ENCODE measurements around the gene RLF. TPM values are rescaled to one million over a fixed set of nuclear protein-coding genes. Genes with fewer than 3 reads are reported as not detected.
A peak's percentile ranks its signal among the peaks of the same experiment; 100 is the strongest.
"Not testable (repeated sequence)": the region's sequence is repeated elsewhere in the genome, so short reads cannot be mapped to it uniquely, and the experiment has no call there.

Gene RLF
- total and polyA plus RNA-seq, 2 donors (not counting 1 experiment from before 2014, with no cell fraction given) = 12.4 to 20.8 TPM

DNA sequence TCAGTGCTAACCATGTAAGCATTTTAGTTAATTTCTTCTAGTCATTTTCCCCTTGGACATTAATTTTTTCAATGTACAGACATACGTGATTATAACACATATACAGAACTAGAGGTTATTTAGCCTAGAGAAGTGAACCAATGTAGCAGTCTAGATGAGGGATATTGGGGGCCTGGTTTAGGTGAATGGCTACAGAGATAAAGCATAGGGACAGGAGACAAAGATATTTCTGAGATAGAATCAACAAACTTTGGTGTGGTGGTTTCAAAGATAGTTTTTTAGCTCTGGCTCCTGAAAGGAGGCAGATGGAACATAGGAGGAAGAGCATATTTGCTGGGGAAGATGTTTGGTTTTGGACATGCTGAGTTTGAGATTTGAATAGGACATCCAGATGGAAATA, 23.0 kb downstream of the RLF start:
- no peak overlapping the region for H3K4me2 ChIP-seq (ENCODE audit: extremely low read depth, insufficient read depth, low read length)

DNA sequence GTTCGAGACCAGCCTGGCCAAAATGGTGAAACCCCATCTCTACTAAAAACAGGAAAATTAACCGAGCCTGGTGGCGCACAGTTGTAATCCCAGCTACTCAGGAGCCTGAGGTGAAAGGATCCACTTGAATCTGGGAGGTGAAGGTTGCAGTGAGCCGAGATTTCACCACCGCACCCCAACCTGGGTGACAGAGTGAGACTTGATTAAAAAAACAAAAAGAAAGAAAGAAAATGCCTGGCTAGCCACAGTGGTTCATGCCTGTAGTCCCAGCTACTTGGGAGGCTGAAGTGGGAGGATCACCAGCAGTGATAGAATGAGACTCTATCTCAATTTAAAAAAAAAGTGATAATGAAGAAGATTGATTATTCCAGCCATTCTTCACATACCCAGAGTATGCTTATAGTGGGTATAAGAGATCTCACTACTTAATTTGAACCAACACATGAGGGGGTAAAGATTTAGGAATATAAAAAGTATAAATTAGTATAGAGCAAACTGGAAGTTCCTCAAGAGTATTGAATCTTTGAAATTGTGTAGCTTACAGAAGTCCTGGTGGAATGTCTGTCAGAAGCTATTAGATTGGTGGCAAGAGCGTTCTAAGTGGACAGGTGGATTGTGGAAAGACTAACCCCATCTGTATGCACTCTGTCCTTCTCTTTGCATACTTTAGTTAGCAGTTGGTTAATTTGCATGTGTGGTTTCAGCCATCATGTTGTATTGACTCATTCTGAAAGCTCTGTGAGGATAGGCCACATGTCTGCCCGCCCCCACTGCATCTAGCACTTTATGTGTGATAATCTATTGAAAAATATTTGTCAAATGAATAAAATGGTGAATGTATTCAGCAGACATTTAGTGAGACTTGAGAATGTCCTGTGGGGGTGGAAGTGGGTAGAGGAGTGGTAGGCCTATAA, 25.0 kb downstream of the RLF start:
- peak in 1 of 2 donors; percentile 95 for DNase-seq (ENCODE audit: low read depth in 2 of 2)
- no peak overlapping the region for H2AFZ ChIP-seq (ENCODE audit: low read length)
- H3K9ac ChIP-seq (ENCODE audit: insufficient read depth, low read length) = no peak overlapping the region
- peaks cover 67% of the 10 kb centered on the region for H3K79me2 ChIP-seq (ENCODE audit: control insufficient read depth, insufficient read depth, low read length)
- peaks cover 2% of the 10 kb centered on the region for H4K20me1 ChIP-seq (ENCODE audit: control insufficient read depth, extremely low read depth, insufficient read depth, low read length)
- H3K4me3 ChIP-seq (replicated peaks in 1 of 4; ENCODE audit: control extremely low read depth in 1 of 4, insufficient read depth in 1 of 4, low read depth in 3 of 4, low read length in 4 of 4) = no peak overlapping the region
- H3K4me1 ChIP-seq (ENCODE audit: control insufficient read depth, extremely low read depth, insufficient read depth, low read length) = peaks cover 2% of the 10 kb centered on the region
- no peak overlapping the region for H3K4me2 ChIP-seq (ENCODE audit: extremely low read depth, insufficient read depth, low read length)
- no peaks in the 10 kb centered on the region for H3K36me3 ChIP-seq (ENCODE audit: control insufficient read depth, insufficient read depth, low read length)
- no peak overlapping the region for H3K27ac ChIP-seq (ENCODE audit: insufficient read depth, low read length)
- H3K9me3 ChIP-seq (ENCODE audit: control insufficient read depth, insufficient read depth, low read depth, low read length) = no peaks in the 10 kb centered on the region
- no peak for TF ChIP-seq EZH2 (IDR thresholded peaks at IDR 0.05; ENCODE audit: low read length, missing control alignments)
- TF ChIP-seq, protein P1, sequence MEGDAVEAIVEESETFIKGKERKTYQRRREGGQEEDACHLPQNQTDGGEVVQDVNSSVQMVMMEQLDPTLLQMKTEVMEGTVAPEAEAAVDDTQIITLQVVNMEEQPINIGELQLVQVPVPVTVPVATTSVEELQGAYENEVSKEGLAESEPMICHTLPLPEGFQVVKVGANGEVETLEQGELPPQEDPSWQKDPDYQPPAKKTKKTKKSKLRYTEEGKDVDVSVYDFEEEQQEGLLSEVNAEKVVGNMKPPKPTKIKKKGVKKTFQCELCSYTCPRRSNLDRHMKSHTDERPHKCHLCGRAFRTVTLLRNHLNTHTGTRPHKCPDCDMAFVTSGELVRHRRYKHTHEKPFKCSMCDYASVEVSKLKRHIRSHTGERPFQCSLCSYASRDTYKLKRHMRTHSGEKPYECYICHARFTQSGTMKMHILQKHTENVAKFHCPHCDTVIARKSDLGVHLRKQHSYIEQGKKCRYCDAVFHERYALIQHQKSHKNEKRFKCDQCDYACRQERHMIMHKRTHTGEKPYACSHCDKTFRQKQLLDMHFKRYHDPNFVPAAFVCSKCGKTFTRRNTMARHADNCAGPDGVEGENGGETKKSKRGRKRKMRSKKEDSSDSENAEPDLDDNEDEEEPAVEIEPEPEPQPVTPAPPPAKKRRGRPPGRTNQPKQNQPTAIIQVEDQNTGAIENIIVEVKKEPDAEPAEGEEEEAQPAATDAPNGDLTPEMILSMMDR (conservative IDR thresholded peaks at IDR 0.05 in 1 of 2, IDR thresholded peaks at IDR 0.05 in 1 of 2; ENCODE audit: low read depth in 1 of 2, low read length in 2 of 2) = no peak
- no peaks in the 10 kb centered on the region for H3K27me3 ChIP-seq (ENCODE audit: control insufficient read depth, insufficient read depth, low read length)

More for the DNA sequence above, 23.0 kb downstream of the RLF start:
- Histone ChIP-seq H4K20me1 (ENCODE audit: control insufficient read depth, extremely low read depth, insufficient read depth, low read length) (peaks cover 2% of the 10 kb centered on the region), H3K9ac (ENCODE audit: insufficient read depth, low read length) (no peak overlapping the region), H3K36me3 (ENCODE audit: control insufficient read depth, insufficient read depth, low read length) (no peaks in the 10 kb centered on the region), H2AFZ (ENCODE audit: low read length) (no peak overlapping the region), H3K27me3 (ENCODE audit: control insufficient read depth, insufficient read depth, low read length) (no peaks in the 10 kb centered on the region), H3K79me2 (ENCODE audit: control insufficient read depth, insufficient read depth, low read length) (peaks cover 82% of the 10 kb centered on the region), H3K4me1 (ENCODE audit: control insufficient read depth, extremely low read depth, insufficient read depth, low read length) (peaks cover 2% of the 10 kb centered on the region), H3K9me3 (ENCODE audit: control insufficient read depth, insufficient read depth, low read depth, low read length) (no peaks in the 10 kb centered on the region), H3K4me3 (replicated peaks in 1 of 4; ENCODE audit: control extremely low read depth in 1 of 4, insufficient read depth in 1 of 4, low read depth in 3 of 4, low read length in 4 of 4) (no peak overlapping the region), H3K27ac (ENCODE audit: insufficient read depth, low read length) (no peak overlapping the region)
- TF ChIP-seq EZH2 (IDR thresholded peaks at IDR 0.05; ENCODE audit: low read length, missing control alignments) = no peak
- TF ChIP-seq, protein P1 (conservative IDR thresholded peaks at IDR 0.05 in 1 of 2, IDR thresholded peaks at IDR 0.05 in 1 of 2; ENCODE audit: low read depth in 1 of 2, low read length in 2 of 2) = no peak
- DNase-seq (ENCODE audit: low read depth in 2 of 2) = no peak

DNA sequence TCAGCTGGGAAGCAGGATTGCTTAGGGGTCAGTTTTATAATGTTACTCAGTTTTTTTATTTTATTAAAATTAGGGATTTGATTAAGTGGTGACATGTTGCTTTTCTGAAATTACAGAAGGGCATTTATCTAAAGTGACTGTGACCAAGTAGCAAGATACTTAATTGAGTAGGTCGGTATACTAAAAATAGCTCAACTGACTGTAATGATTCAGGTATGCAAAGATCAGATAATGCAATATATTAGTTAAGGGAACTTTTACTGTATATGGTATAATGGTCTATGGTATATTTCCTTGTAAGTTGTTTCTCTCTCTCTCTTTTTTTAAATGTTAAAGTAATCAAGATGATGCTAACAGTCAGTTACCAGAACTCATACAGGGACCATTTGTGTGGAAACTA, 26.2 kb downstream of the RLF start:
- peak in 1 of 2 donors; percentile 58 for DNase-seq (ENCODE audit: low read depth in 2 of 2)
- H3K27ac ChIP-seq (ENCODE audit: insufficient read depth, low read length) = no peak overlapping the region

DNA sequence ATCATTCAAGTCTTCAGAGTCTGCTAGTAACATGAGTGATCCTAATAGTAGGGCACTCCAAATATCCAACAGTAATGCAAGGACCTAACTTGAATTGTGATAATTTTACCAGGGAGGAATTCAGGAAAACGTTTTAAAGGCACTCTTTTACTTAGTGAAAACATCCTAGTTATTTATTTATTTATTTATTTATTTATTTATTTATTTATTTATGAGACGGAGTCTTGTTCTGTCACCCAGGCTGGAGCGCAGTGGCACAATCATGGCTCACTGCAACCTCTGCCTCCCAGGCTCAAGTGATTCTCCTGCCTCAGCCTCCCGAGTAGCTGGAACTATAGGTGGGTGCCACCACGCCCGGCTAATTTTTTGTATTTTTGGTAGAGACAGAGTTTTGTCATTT, 33.5 kb downstream of the RLF start:
- H3K4me1 ChIP-seq (ENCODE audit: control insufficient read depth, extremely low read depth, insufficient read depth, low read length); H3K27ac ChIP-seq (ENCODE audit: insufficient read depth, low read length); H3K9me3 ChIP-seq (ENCODE audit: control insufficient read depth, insufficient read depth, low read depth, low read length); H3K4me3 ChIP-seq (replicated peaks in 1 of 4; ENCODE audit: control extremely low read depth in 1 of 4, insufficient read depth in 1 of 4, low read depth in 3 of 4, low read length in 4 of 4); H3K27me3 ChIP-seq (ENCODE audit: control insufficient read depth, insufficient read depth, low read length); H3K9ac ChIP-seq (ENCODE audit: insufficient read depth, low read length); H4K20me1 ChIP-seq (ENCODE audit: control insufficient read depth, extremely low read depth, insufficient read depth, low read length); DNase-seq (ENCODE audit: low read depth in 2 of 2); H3K4me2 ChIP-seq (ENCODE audit: extremely low read depth, insufficient read depth, low read length); H3K79me2 ChIP-seq (ENCODE audit: control insufficient read depth, insufficient read depth, low read length); H2AFZ ChIP-seq (ENCODE audit: low read length); H3K36me3 ChIP-seq (ENCODE audit: control insufficient read depth, insufficient read depth, low read length): not testable (repeated sequence)

More for the DNA sequence above, 26.2 kb downstream of the RLF start:
- peaks cover 2% of the 10 kb centered on the region for H3K4me1 ChIP-seq (ENCODE audit: control insufficient read depth, extremely low read depth, insufficient read depth, low read length)
- no peaks in the 10 kb centered on the region for H3K9me3 ChIP-seq (ENCODE audit: control insufficient read depth, insufficient read depth, low read depth, low read length)
- H3K79me2 ChIP-seq (ENCODE audit: control insufficient read depth, insufficient read depth, low read length) = peaks cover 57% of the 10 kb centered on the region
- H2AFZ ChIP-seq (ENCODE audit: low read length) = no peak overlapping the region
- no peaks in the 10 kb centered on the region for H3K36me3 ChIP-seq (ENCODE audit: control insufficient read depth, insufficient read depth, low read length)
- H4K20me1 ChIP-seq (ENCODE audit: control insufficient read depth, extremely low read depth, insufficient read depth, low read length) = peaks cover 2% of the 10 kb centered on the region
- no peak overlapping the region for H3K4me2 ChIP-seq (ENCODE audit: extremely low read depth, insufficient read depth, low read length)
- no peak overlapping the region for H3K9ac ChIP-seq (ENCODE audit: insufficient read depth, low read length)
- no peaks in the 10 kb centered on the region for H3K27me3 ChIP-seq (ENCODE audit: control insufficient read depth, insufficient read depth, low read length)
- TF ChIP-seq, protein P1 (conservative IDR thresholded peaks at IDR 0.05 in 1 of 2, IDR thresholded peaks at IDR 0.05 in 1 of 2; ENCODE audit: low read depth in 1 of 2, low read length in 2 of 2) = no peak
- TF ChIP-seq EZH2 (IDR thresholded peaks at IDR 0.05; ENCODE audit: low read length, missing control alignments) = no peak
- no peak overlapping the region for H3K4me3 ChIP-seq (replicated peaks in 1 of 4; ENCODE audit: control extremely low read depth in 1 of 4, insufficient read depth in 1 of 4, low read depth in 3 of 4, low read length in 4 of 4)

Measured in fibroblast of lung (primary cell).